ENCODE data around the gene DBNDD1.

GRCh38 chr16:89960966-89961365 lies 58.3 kb downstream of the DBNDD1 start:
- TF ChIP-seq ZBTB33 (IDR thresholded peaks at IDR 0.05; ENCODE audit: borderline replicate concordance, low read depth) (no peak), MAX (IDR thresholded peaks at IDR 0.05; ENCODE audit: low read depth) (no peak), POLR2AphosphoS5 (IDR thresholded peaks at IDR 0.05; ENCODE audit: low read depth, low read length) (no peak), EP300 (IDR thresholded peaks at IDR 0.05; ENCODE audit: borderline replicate concordance in 1 of 2, low read depth in 1 of 2, low read length in 1 of 2) (no peak), EZH2phosphoT487 (IDR thresholded peaks at IDR 0.05; ENCODE audit: borderline replicate concordance, low read depth) (no peak), NFIC (IDR thresholded peaks at IDR 0.05; ENCODE audit: borderline replicate concordance) (no peak), SMC3 (IDR thresholded peaks at IDR 0.05; ENCODE audit: low read depth, low read length) (no peak), JUND (IDR thresholded peaks at IDR 0.05) (no peak), RAD21 (IDR thresholded peaks at IDR 0.05; ENCODE audit: low read length) (no peak), RFX5 (IDR thresholded peaks at IDR 0.05; ENCODE audit: low read length) (no peak), YY1 (IDR thresholded peaks at IDR 0.05; ENCODE audit: low read depth) (no peak)
- TF ChIP-seq, protein P1, sequence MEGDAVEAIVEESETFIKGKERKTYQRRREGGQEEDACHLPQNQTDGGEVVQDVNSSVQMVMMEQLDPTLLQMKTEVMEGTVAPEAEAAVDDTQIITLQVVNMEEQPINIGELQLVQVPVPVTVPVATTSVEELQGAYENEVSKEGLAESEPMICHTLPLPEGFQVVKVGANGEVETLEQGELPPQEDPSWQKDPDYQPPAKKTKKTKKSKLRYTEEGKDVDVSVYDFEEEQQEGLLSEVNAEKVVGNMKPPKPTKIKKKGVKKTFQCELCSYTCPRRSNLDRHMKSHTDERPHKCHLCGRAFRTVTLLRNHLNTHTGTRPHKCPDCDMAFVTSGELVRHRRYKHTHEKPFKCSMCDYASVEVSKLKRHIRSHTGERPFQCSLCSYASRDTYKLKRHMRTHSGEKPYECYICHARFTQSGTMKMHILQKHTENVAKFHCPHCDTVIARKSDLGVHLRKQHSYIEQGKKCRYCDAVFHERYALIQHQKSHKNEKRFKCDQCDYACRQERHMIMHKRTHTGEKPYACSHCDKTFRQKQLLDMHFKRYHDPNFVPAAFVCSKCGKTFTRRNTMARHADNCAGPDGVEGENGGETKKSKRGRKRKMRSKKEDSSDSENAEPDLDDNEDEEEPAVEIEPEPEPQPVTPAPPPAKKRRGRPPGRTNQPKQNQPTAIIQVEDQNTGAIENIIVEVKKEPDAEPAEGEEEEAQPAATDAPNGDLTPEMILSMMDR (IDR thresholded peaks at IDR 0.05): no peak
- TF ChIP-seq, protein P2, sequence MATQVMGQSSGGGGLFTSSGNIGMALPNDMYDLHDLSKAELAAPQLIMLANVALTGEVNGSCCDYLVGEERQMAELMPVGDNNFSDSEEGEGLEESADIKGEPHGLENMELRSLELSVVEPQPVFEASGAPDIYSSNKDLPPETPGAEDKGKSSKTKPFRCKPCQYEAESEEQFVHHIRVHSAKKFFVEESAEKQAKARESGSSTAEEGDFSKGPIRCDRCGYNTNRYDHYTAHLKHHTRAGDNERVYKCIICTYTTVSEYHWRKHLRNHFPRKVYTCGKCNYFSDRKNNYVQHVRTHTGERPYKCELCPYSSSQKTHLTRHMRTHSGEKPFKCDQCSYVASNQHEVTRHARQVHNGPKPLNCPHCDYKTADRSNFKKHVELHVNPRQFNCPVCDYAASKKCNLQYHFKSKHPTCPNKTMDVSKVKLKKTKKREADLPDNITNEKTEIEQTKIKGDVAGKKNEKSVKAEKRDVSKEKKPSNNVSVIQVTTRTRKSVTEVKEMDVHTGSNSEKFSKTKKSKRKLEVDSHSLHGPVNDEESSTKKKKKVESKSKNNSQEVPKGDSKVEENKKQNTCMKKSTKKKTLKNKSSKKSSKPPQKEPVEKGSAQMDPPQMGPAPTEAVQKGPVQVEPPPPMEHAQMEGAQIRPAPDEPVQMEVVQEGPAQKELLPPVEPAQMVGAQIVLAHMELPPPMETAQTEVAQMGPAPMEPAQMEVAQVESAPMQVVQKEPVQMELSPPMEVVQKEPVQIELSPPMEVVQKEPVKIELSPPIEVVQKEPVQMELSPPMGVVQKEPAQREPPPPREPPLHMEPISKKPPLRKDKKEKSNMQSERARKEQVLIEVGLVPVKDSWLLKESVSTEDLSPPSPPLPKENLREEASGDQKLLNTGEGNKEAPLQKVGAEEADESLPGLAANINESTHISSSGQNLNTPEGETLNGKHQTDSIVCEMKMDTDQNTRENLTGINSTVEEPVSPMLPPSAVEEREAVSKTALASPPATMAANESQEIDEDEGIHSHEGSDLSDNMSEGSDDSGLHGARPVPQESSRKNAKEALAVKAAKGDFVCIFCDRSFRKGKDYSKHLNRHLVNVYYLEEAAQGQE (IDR thresholded peaks at IDR 0.05; ENCODE audit: low read depth, low read length): no peak

All from SK-N-SH (cell line).